Measurements from ENCODE around the gene LTBP1. TPM values are rescaled to one million over a fixed set of nuclear protein-coding genes. Genes with fewer than 3 reads are reported as not detected.
"Not testable (repeated sequence)": the region's sequence is repeated elsewhere in the genome, so short reads cannot be mapped to it uniquely, and the experiment has no call there.

The LTBP1 gene
- total RNA-seq, 1 experiment from 2014 or later: 2.2 TPM

DNA sequence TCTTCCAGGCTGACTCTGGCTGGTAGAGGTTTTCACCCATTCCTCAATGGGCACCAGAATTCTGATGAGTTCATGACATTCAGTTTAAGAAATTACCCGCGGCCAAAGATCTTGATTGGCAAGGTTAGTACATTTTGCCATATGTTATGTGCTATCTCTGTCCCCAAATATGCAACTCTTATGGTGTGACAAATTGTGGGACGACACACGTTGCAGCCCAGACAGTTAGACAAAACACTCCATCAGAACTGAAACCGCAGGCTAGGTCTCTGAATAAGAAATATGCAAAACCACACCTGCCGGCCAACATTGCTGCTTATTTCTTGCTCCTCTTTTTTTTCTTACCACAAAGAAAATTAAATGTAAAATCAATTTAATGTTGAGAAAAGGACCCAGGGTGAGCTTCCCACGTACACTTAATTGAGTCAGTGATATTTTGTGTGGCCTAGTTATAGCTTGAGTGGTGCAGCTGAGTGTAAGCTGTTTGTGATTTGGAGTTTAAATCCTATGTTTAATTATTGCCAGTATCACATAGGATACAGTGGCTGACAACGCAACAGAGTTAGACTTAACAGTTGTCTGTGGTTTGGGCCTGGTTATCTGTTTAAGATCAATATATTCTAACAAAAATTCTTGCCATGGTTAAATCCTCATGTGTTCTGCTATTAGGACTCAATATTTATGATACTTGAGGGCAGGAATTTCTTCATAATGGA lies 35.7 kb upstream of the LTBP1 start:
- H3K27ac ChIP-seq (ENCODE audit: low read depth, low read length, poor library complexity, severe bottlenecking): no peak overlapping the region
- BruUV-seq (replicated peaks): no TSS peak
- intact Hi-C loops (cut with micrococcal nuclease; ENCODE audit: unreplicated experiment): no loop called here
- no peaks in the 10 kb centered on the region for H3K9me3 ChIP-seq (ENCODE audit: low read depth, low read length, poor library complexity, severe bottlenecking)
- ChIA-PET POLR2A (ENCODE audit: low non-redundant PET) (no interaction called here), CTCF (no interaction called here)
- no peaks in the 10 kb centered on the region for H3K36me3 ChIP-seq (ENCODE audit: insufficient read depth, low read length, poor library complexity, severe bottlenecking)
- no peaks in the 10 kb centered on the region for H3K4me1 ChIP-seq (ENCODE audit: insufficient read depth, low read length, poor library complexity, severe bottlenecking)
- H3K4me3 ChIP-seq (ENCODE audit: low read depth, low read length, poor library complexity, severe bottlenecking): no peak overlapping the region
- TF ChIP-seq EZH2 (IDR thresholded peaks at IDR 0.05; ENCODE audit: borderline replicate concordance, low read depth, low read length, poor library complexity, severe bottlenecking): no peak
- TF ChIP-seq, protein P1, sequence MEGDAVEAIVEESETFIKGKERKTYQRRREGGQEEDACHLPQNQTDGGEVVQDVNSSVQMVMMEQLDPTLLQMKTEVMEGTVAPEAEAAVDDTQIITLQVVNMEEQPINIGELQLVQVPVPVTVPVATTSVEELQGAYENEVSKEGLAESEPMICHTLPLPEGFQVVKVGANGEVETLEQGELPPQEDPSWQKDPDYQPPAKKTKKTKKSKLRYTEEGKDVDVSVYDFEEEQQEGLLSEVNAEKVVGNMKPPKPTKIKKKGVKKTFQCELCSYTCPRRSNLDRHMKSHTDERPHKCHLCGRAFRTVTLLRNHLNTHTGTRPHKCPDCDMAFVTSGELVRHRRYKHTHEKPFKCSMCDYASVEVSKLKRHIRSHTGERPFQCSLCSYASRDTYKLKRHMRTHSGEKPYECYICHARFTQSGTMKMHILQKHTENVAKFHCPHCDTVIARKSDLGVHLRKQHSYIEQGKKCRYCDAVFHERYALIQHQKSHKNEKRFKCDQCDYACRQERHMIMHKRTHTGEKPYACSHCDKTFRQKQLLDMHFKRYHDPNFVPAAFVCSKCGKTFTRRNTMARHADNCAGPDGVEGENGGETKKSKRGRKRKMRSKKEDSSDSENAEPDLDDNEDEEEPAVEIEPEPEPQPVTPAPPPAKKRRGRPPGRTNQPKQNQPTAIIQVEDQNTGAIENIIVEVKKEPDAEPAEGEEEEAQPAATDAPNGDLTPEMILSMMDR (conservative IDR thresholded peaks at IDR 0.05; ENCODE audit: low read depth, low read length): no peak
- H3K27me3 ChIP-seq (replicated peaks; ENCODE audit: insufficient read depth, low read depth, low read length, poor library complexity): no peaks in the 10 kb centered on the region
- DNase-seq (ENCODE audit: low spot score): no peak

DNA sequence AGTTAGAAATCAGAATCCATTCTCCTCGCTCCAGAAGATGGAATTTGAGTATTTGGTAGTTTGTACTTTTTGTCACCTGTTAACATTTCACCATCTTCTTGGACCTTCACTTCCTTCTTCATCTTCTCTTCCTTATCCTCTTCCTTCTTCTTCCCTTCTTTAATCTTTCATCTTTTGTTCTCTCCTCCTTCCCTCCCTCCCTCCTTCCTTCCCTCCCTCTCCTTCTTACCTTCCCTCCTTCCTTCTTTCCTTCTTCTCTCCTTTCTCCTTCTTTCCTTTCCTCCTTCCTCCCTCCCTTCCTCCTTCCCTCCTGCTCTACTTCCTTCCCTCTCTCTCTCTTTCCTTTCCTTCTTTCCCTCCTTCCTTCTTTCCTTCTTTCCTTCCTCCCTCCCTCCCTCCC lies 31.1 kb upstream of the LTBP1 start:
- BruUV-seq (replicated peaks): no TSS peak
- intact Hi-C loops (cut with micrococcal nuclease; ENCODE audit: unreplicated experiment): no loop called here
- H3K27me3 ChIP-seq (replicated peaks; ENCODE audit: insufficient read depth, low read depth, low read length, poor library complexity): peaks cover 9% of the 10 kb centered on the region
- POLR2A ChIA-PET (ENCODE audit: low non-redundant PET): no interaction called here
- H3K27ac ChIP-seq (ENCODE audit: low read depth, low read length, poor library complexity, severe bottlenecking): no peak overlapping the region
- no peak for TF ChIP-seq EZH2 (IDR thresholded peaks at IDR 0.05; ENCODE audit: borderline replicate concordance, low read depth, low read length, poor library complexity, severe bottlenecking)
- TF ChIP-seq, protein P1 (conservative IDR thresholded peaks at IDR 0.05; ENCODE audit: low read depth, low read length): no peak
- H3K4me1 ChIP-seq (ENCODE audit: insufficient read depth, low read length, poor library complexity, severe bottlenecking): no peaks in the 10 kb centered on the region
- DNase-seq (ENCODE audit: low spot score): no peak
- no peaks in the 10 kb centered on the region for H3K9me3 ChIP-seq (ENCODE audit: low read depth, low read length, poor library complexity, severe bottlenecking)
- CTCF ChIA-PET: no interaction called here
- H3K36me3 ChIP-seq (ENCODE audit: insufficient read depth, low read length, poor library complexity, severe bottlenecking): no peaks in the 10 kb centered on the region
- H3K4me3 ChIP-seq (ENCODE audit: low read depth, low read length, poor library complexity, severe bottlenecking): no peak overlapping the region

DNA sequence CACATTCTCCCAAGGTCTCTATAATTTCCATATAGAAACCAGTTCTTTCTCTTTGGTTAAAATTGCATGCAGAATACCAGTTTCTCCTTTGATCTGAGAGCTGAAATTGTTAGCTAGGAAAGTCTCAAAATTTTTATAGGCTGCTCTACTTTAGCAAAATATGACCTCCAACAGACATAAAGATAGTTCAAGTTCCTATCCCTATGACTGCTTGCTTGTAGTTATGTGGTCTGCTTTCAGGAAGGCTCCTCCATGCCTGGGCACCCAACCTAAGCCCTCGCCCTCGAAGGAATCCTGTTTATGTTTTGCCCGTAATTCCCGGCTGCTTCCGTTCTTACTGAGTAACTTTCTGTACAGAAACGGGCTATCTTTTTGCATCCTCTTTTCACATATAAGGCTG lies 28.0 kb upstream of the LTBP1 start:
- TF ChIP-seq, protein P1 (conservative IDR thresholded peaks at IDR 0.05; ENCODE audit: low read depth, low read length): no peak
- no peak for TF ChIP-seq EZH2 (IDR thresholded peaks at IDR 0.05; ENCODE audit: borderline replicate concordance, low read depth, low read length, poor library complexity, severe bottlenecking)
- intact Hi-C loops (cut with micrococcal nuclease; ENCODE audit: unreplicated experiment): no loop called here
- no peaks in the 10 kb centered on the region for H3K4me1 ChIP-seq (ENCODE audit: insufficient read depth, low read length, poor library complexity, severe bottlenecking)
- ChIA-PET CTCF (no interaction called here), POLR2A (ENCODE audit: low non-redundant PET) (interaction anchor here (0.7 kb wide), 1 partner anchor 453 kb away, joined by 4 read pairs; no protein-coding TSS in a partner anchor)
- H3K27me3 ChIP-seq (replicated peaks; ENCODE audit: insufficient read depth, low read depth, low read length, poor library complexity): peaks cover 15% of the 10 kb centered on the region
- no peaks in the 10 kb centered on the region for H3K9me3 ChIP-seq (ENCODE audit: low read depth, low read length, poor library complexity, severe bottlenecking)
- H3K4me3 ChIP-seq (ENCODE audit: low read depth, low read length, poor library complexity, severe bottlenecking): no peak overlapping the region
- no peaks in the 10 kb centered on the region for H3K36me3 ChIP-seq (ENCODE audit: insufficient read depth, low read length, poor library complexity, severe bottlenecking)
- no peak overlapping the region for H3K27ac ChIP-seq (ENCODE audit: low read depth, low read length, poor library complexity, severe bottlenecking)
- no TSS peak for BruUV-seq (replicated peaks)
- no peak for DNase-seq (ENCODE audit: low spot score)

DNA sequence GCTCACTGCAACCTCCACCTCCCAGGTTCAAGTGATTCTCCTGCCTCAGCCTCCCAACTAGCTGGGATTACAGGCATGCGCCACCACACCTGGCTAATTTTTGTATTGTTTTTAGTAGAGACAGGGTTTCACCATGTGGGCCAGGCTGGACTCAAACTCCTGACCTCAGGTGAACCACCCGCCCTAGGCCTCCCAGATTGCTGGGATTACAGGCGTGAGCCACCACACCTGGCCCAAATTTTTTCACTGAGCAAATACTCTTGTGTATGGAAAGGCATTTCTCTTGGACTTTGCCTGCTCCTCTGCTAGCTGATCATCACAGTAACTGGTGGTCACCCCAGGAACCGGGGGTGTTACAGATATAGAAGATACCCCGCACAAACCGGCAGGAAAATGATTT lies 26.9 kb upstream of the LTBP1 start:
- CTCF ChIA-PET; intact Hi-C loops (cut with micrococcal nuclease; ENCODE audit: unreplicated experiment); DNase-seq (ENCODE audit: low spot score): not testable (repeated sequence)

DNA sequence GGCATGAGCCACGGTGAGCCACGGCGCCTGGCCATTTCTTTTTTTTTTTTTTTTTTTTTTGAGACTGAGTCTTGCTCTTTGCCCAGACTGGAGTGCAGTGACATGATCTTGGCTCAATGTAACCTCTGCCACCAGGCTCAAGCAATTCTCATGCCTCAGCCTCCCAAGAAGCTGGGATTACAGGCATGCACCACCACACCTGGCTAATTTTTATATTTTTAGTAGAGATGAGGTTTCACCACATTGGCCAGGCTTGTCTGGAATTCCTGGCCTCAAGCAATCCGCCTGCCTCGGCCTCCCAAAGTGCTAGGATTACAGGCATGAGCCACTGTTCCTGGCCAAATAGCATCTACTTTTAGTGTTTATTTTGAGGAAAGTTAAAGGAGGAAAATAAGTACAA lies 25.3 kb upstream of the LTBP1 start:
- peaks cover 17% of the 10 kb centered on the region for H3K27me3 ChIP-seq (replicated peaks; ENCODE audit: insufficient read depth, low read depth, low read length, poor library complexity)
- CTCF ChIA-PET; intact Hi-C loops (cut with micrococcal nuclease; ENCODE audit: unreplicated experiment); H3K9me3 ChIP-seq (ENCODE audit: low read depth, low read length, poor library complexity, severe bottlenecking); H3K4me3 ChIP-seq (ENCODE audit: low read depth, low read length, poor library complexity, severe bottlenecking); H3K27ac ChIP-seq (ENCODE audit: low read depth, low read length, poor library complexity, severe bottlenecking); H3K36me3 ChIP-seq (ENCODE audit: insufficient read depth, low read length, poor library complexity, severe bottlenecking); H3K4me1 ChIP-seq (ENCODE audit: insufficient read depth, low read length, poor library complexity, severe bottlenecking); DNase-seq (ENCODE audit: low spot score); BruUV-seq (replicated peaks): not testable (repeated sequence)
- POLR2A ChIA-PET (ENCODE audit: low non-redundant PET): interaction anchor here (0.7 kb wide), 1 partner anchor 18 kb away, joined by 13 read pairs; no protein-coding TSS in a partner anchor

More for the DNA sequence above, 26.9 kb upstream of the LTBP1 start:
- H3K36me3 ChIP-seq (ENCODE audit: insufficient read depth, low read length, poor library complexity, severe bottlenecking); BruUV-seq (replicated peaks); H3K4me1 ChIP-seq (ENCODE audit: insufficient read depth, low read length, poor library complexity, severe bottlenecking); POLR2A ChIA-PET (ENCODE audit: low non-redundant PET); H3K27ac ChIP-seq (ENCODE audit: low read depth, low read length, poor library complexity, severe bottlenecking); H3K4me3 ChIP-seq (ENCODE audit: low read depth, low read length, poor library complexity, severe bottlenecking); H3K9me3 ChIP-seq (ENCODE audit: low read depth, low read length, poor library complexity, severe bottlenecking): not testable (repeated sequence)
- peaks cover 15% of the 10 kb centered on the region for H3K27me3 ChIP-seq (replicated peaks; ENCODE audit: insufficient read depth, low read depth, low read length, poor library complexity)
